ENCODE results near the gene SLC22A4. TPM values are rescaled to one million over a fixed set of nuclear protein-coding genes. Genes with fewer than 3 reads are reported as not detected.

Gene SLC22A4
- total and polyA plus RNA-seq, 2 experiments from 2014 or later = 1.4 to 3.3 TPM

DNA sequence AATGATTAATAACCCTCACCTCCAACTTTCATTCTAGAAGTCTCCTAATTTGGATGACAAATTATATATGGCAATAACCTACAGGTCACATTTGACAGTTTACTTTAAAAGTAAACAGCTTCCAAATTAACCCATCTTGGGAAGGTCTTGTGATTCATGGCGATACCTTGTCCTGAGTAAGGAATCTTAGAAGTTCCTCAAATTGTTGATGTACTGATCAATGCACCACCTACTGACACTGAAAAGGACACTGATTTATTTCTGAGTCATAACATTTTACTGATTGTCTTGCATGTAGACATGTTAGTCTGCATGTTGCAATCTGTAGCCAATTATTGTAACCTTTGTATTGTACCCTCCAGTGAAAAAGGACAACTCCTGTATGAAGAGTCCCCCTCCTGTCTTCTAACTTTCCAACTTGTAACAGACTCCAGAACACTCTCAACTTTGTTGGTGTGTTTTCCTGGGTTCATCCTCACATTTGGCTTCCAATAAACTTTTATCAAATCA is 59.3 kb downstream of the SLC22A4 start:
- no peak for DNase-seq (ENCODE audit: low spot score)
- 96% methylated on average over 1 of the region's 1 CpG for WGBS (ENCODE audit: low lambda C conversion rate, missing lambda C conversion rate)
- Histone ChIP-seq H3K27ac (peak overlapping the region; percentile 61), H3K27me3 (no peaks in the 10 kb centered on the region), H3K9me2 (replicated peaks; ENCODE audit: insufficient read depth) (no peaks in the 10 kb centered on the region), H2AFZ (no peak overlapping the region), H3K4me1 (ENCODE audit: insufficient read depth) (peaks cover 11% of the 10 kb centered on the region), H3K9me3 (ENCODE audit: low read depth) (no peaks in the 10 kb centered on the region), H3K36me3 (replicated peaks; ENCODE audit: insufficient read depth, low read depth) (no peaks in the 10 kb centered on the region), H3K79me2 (no peaks in the 10 kb centered on the region), H3K4me3 (no peak overlapping the region), H3K4me2 (no peak overlapping the region), H4K20me1 (ENCODE audit: insufficient read depth, poor library complexity, severe bottlenecking) (no peaks in the 10 kb centered on the region)
- TF ChIP-seq, protein P1, sequence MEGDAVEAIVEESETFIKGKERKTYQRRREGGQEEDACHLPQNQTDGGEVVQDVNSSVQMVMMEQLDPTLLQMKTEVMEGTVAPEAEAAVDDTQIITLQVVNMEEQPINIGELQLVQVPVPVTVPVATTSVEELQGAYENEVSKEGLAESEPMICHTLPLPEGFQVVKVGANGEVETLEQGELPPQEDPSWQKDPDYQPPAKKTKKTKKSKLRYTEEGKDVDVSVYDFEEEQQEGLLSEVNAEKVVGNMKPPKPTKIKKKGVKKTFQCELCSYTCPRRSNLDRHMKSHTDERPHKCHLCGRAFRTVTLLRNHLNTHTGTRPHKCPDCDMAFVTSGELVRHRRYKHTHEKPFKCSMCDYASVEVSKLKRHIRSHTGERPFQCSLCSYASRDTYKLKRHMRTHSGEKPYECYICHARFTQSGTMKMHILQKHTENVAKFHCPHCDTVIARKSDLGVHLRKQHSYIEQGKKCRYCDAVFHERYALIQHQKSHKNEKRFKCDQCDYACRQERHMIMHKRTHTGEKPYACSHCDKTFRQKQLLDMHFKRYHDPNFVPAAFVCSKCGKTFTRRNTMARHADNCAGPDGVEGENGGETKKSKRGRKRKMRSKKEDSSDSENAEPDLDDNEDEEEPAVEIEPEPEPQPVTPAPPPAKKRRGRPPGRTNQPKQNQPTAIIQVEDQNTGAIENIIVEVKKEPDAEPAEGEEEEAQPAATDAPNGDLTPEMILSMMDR (IDR thresholded peaks at IDR 0.05; ENCODE audit: poor library complexity) = no peak
- TF ChIP-seq EZH2 (IDR thresholded peaks at IDR 0.05; ENCODE audit: borderline replicate concordance) (no peak), EZH2phosphoT487 (IDR thresholded peaks at IDR 0.05; ENCODE audit: low read depth, severe bottlenecking, unreplicated experiment) (no peak)

GRCh38 chr5:132354381-132355139 is 60.4 kb downstream of the SLC22A4 start:
- Histone ChIP-seq H3K4me2 (no peak overlapping the region), H2AFZ (no peak overlapping the region), H3K36me3 (replicated peaks; ENCODE audit: insufficient read depth, low read depth) (no peaks in the 10 kb centered on the region), H3K27ac (peak overlapping the region; percentile 61), H3K9me3 (ENCODE audit: low read depth) (no peaks in the 10 kb centered on the region), H3K79me2 (no peaks in the 10 kb centered on the region), H4K20me1 (ENCODE audit: insufficient read depth, poor library complexity, severe bottlenecking) (no peaks in the 10 kb centered on the region), H3K9me2 (replicated peaks; ENCODE audit: insufficient read depth) (no peaks in the 10 kb centered on the region), H3K4me1 (ENCODE audit: insufficient read depth) (peaks cover 17% of the 10 kb centered on the region), H3K4me3 (no peak overlapping the region), H3K27me3 (no peaks in the 10 kb centered on the region)
- WGBS (ENCODE audit: low lambda C conversion rate, missing lambda C conversion rate) = 88% methylated on average over 1 of the region's 1 CpG
- TF ChIP-seq EZH2phosphoT487 (IDR thresholded peaks at IDR 0.05; ENCODE audit: low read depth, severe bottlenecking, unreplicated experiment) = no peak
- no peak for TF ChIP-seq EZH2 (IDR thresholded peaks at IDR 0.05; ENCODE audit: borderline replicate concordance)
- TF ChIP-seq, protein P1 (IDR thresholded peaks at IDR 0.05; ENCODE audit: poor library complexity) = no peak
- no peak for DNase-seq (ENCODE audit: low spot score)

DNA sequence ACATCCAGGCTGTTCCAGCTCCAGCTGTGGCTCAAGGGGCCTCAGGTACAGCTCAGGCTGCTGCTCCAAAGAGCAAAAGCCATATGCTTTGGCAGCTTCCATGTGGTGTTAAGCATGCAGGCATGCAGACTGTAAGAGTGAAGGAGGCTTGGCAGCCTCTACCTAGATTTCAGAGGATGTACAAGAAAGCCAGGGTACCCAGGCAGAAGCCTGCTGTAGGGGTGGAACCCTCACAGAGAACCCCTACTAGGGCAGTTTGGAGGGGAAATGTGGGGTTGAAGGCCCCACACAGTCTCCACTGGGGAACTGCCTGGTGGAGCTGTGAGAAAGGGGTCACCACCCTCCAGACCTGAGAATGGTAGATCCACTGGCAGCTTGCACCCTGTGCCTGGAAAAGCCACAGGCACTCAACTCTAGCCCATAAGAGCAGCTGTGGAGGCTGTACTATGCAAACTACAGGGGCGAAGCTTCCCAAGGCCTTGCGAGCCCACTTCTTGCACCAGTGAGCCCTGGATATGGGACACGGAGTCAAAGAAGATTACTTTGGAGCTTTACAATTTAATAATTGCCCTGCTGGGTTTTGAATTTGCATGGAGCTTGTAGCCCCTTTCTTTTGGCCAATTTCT is 61.1 kb downstream of the SLC22A4 start:
- Histone ChIP-seq H3K27me3 (no peaks in the 10 kb centered on the region), H3K9me2 (replicated peaks; ENCODE audit: insufficient read depth) (no peaks in the 10 kb centered on the region), H2AFZ (no peak overlapping the region), H3K4me3 (no peak overlapping the region), H3K4me2 (no peak overlapping the region), H3K79me2 (no peaks in the 10 kb centered on the region), H3K36me3 (replicated peaks; ENCODE audit: insufficient read depth, low read depth) (no peaks in the 10 kb centered on the region), H3K4me1 (ENCODE audit: insufficient read depth) (peaks cover 17% of the 10 kb centered on the region), H3K27ac (peak overlapping the region; percentile 60), H4K20me1 (ENCODE audit: insufficient read depth, poor library complexity, severe bottlenecking) (no peaks in the 10 kb centered on the region), H3K9me3 (ENCODE audit: low read depth) (no peaks in the 10 kb centered on the region)
- no peak for DNase-seq (ENCODE audit: low spot score)
- 98% methylated on average over 3 of the region's 3 CpGs for WGBS (ENCODE audit: low lambda C conversion rate, missing lambda C conversion rate)
- TF ChIP-seq, protein P1 (IDR thresholded peaks at IDR 0.05; ENCODE audit: poor library complexity) = no peak
- no peak for TF ChIP-seq EZH2 (IDR thresholded peaks at IDR 0.05; ENCODE audit: borderline replicate concordance)
- TF ChIP-seq EZH2phosphoT487 (IDR thresholded peaks at IDR 0.05; ENCODE audit: low read depth, severe bottlenecking, unreplicated experiment) = no peak

All from hepatocyte (in vitro differentiated cells).